ENCODE measurements around the gene TMEM191C. TPM values are rescaled to one million over a fixed set of nuclear protein-coding genes. Genes with fewer than 3 reads are reported as not detected.
"Not testable (repeated sequence)": the region's sequence is repeated elsewhere in the genome, so short reads cannot be mapped to it uniquely, and the experiment has no call there.

Gene TMEM191C
- total and polyA plus RNA-seq, 9 donors = 0.27 to 2.4 (median 1.1) TPM

DNA sequence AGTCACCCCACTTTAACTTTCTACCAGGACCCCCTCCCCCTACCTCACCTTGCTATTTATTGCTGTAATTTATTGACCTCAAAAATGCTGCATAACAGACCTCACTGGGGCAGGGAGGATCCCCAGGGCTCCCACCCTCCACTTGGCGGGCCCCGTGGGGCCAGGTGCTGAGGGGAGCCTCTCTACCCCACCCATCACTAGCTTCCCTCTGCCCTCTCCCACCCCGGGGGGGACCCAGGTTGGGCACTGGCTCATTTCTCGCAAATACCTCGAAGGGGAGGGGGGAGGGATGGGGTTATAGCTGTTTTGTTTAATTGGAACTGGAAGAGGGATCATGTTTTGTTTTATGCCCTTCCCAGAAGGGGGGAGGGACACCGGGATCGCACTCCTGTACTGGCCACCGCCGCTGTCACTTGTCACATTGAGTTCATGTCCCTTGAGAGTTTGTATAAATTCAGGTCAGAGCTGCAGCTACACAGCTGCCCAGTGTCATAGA, 16.3 kb upstream of the TMEM191C start:
- TF ChIP-seq, protein P1, sequence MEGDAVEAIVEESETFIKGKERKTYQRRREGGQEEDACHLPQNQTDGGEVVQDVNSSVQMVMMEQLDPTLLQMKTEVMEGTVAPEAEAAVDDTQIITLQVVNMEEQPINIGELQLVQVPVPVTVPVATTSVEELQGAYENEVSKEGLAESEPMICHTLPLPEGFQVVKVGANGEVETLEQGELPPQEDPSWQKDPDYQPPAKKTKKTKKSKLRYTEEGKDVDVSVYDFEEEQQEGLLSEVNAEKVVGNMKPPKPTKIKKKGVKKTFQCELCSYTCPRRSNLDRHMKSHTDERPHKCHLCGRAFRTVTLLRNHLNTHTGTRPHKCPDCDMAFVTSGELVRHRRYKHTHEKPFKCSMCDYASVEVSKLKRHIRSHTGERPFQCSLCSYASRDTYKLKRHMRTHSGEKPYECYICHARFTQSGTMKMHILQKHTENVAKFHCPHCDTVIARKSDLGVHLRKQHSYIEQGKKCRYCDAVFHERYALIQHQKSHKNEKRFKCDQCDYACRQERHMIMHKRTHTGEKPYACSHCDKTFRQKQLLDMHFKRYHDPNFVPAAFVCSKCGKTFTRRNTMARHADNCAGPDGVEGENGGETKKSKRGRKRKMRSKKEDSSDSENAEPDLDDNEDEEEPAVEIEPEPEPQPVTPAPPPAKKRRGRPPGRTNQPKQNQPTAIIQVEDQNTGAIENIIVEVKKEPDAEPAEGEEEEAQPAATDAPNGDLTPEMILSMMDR (IDR thresholded peaks at IDR 0.05) = no peak
- TF ChIP-seq POLR2A (IDR thresholded peaks at IDR 0.05) (no peak), EP300 (IDR thresholded peaks at IDR 0.05) (no peak)
- H3K4me3 ChIP-seq = no peak overlapping the region
- no peaks in the 10 kb centered on the region for H3K27me3 ChIP-seq
- no peaks in the 10 kb centered on the region for H3K9me3 ChIP-seq
- peak in 1 of 5 donors; percentile 15 for DNase-seq
- no peak overlapping the region for H3K27ac ChIP-seq
- H3K4me1 ChIP-seq (ENCODE audit: insufficient read depth) = no peaks in the 10 kb centered on the region
- WGBS, 3 donors = 78 to 80% (median 80%) methylated on average over 8 to 9 of the region's 9 CpGs
- intact Hi-C loops (cut with DNase I) = no loop called here
- no peaks in the 10 kb centered on the region for H3K36me3 ChIP-seq

DNA sequence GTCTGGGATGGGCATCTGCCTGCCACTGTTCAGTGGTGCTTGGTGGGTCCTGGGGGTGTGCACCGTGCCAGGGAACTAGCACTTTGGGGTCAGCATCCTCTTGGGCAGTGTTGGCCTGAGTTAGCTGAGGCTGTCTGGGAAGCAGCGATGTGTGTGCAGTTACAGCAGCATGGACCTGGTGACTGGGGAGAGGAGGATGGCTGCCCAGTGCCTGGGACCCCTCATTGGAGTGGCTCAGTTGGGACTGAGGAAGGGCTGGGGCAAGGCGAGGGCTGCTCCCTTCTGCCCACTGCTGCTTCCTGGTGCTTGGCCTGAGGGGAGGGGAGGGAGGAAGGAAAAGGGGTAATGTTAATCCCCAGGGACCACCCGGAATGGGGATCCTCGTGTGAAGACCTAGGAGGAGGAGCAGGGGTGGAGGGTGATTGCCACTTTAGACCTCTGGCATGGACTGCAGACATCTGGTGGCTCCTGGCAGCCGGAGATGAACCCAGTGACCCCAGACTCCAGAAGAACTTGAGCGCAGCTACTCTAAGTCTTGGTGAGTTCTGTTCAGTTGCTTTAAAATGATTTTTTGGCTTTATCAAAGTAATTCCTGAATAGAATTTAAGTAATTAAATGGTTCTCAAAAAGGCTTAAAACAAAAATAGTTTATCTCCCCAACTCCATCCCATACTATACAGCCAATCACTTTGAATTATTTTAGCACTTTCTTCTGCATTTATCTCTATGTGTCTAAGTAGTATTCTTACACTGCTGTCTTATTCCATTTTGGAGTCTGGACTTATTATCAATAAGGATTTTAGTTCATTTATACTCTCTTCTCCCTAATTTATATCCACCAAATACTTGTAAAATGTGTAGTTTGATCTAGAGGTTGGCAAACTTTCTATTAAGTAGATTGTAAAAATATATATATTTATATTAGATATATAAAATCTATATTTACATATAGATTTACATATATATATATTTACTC, 15.4 kb upstream of the TMEM191C start:
- Histone ChIP-seq H3K27ac (no peak overlapping the region), H3K27me3 (no peaks in the 10 kb centered on the region), H3K4me3 (no peak overlapping the region), H3K4me1 (ENCODE audit: insufficient read depth) (no peaks in the 10 kb centered on the region), H3K36me3 (no peaks in the 10 kb centered on the region), H3K9me3 (no peaks in the 10 kb centered on the region)
- intact Hi-C loops (cut with DNase I) = no loop called here
- WGBS, 3 donors = 82 to 85% (median 82%) methylated on average over 7 of the region's 7 CpGs
- peak in 2 of 5 donors; percentile 7 to 11 for DNase-seq
- TF ChIP-seq POLR2A (IDR thresholded peaks at IDR 0.05) (no peak), EP300 (IDR thresholded peaks at IDR 0.05) (no peak)
- TF ChIP-seq, protein P1 (IDR thresholded peaks at IDR 0.05) = no peak

DNA sequence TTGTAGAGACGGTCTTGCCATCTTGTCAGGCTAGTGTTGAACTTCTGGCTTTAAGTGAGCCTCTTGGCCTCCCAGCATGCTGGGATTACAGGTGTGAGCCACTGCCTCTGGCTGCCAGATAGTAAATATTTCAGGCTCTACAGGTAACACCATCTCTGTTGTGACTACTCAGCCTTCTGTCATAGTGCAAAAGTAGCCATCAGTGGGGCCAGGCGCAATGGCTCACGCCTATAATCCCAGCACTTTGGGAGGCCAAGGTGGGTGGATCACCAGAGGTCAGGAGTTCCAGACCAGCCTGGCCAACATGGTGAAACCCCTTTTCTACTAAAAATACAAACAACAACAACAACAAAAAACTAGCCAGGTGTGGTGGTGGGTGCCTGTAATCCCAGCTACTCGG, 14.5 kb upstream of the TMEM191C start:
- H3K4me1 ChIP-seq (ENCODE audit: insufficient read depth); H3K27ac ChIP-seq; H3K9me3 ChIP-seq; H3K27me3 ChIP-seq; intact Hi-C loops (cut with DNase I); H3K4me3 ChIP-seq; H3K36me3 ChIP-seq: not testable (repeated sequence)
- peak in 2 of 5 donors; percentile 3 to 6 for DNase-seq
- 93 to 95% (median 93%) methylated on average over 4 of the region's 4 CpGs for WGBS, 3 donors

DNA sequence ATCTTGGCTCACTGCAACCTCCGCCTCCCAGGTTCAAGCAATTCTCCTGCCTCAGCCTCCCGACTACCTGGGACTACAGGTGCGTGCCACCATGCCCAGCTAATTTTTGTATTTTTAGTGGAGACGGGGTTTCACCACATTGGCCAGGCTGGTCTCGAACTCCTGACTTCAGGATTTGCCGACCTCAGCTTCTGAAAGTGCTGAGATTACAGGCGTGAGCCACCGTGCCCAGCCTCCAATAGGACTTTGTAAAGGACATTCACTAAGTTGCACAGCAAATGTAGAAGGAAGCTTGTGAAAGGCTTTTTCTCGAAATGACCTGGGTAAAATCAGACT, 12.2 kb upstream of the TMEM191C start:
- intact Hi-C loops (cut with DNase I); DNase-seq: not testable (repeated sequence)
- 89 to 95% (median 94%) methylated on average over 9 of the region's 9 CpGs for WGBS, 3 donors

DNA sequence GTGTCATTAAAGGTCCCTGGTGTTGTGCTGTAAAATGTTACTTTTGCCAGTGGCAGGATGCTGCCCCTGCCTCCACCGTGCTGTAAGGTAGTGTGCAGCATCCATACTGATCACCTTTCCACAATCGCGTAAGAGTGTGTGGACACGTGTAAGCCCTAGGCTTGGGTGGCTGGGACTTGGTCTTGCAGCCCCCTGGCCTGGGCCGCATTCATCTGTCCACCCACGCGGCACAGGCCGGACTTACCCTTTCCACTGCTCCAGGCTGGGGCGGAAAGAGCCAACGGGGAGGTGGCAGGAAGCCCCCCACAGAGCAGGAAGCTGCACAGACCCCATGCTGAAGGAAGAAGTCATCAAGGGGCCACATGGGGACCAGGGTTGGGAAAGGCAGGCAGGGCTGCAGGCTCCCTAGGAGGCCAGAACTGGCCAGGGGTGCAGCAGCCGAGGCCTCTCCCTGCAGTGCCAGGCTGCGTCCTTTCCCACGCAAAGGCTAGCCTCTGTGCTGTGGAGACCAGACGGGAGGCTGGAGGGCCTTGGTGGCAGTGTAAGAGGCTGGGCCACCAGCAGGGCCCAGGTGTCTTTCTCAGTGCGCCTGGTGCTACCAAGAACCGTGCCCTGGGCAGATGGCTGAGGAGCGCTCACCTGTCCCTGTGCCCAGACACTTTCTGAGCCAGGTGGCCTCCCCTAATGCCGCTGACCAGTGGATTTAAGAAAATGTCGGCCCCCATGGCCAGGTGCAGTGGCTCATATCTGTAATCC, 11.7 kb upstream of the TMEM191C start:
- H3K27me3 ChIP-seq = no peaks in the 10 kb centered on the region
- WGBS, 3 donors = 83 to 89% (median 87%) methylated on average over 17 to 19 of the region's 19 CpGs
- H3K36me3 ChIP-seq = no peaks in the 10 kb centered on the region
- no peak overlapping the region for H3K27ac ChIP-seq
- TF ChIP-seq, protein P1 (IDR thresholded peaks at IDR 0.05) = no peak
- TF ChIP-seq EP300 (IDR thresholded peaks at IDR 0.05) = no peak
- no peak for TF ChIP-seq POLR2A (IDR thresholded peaks at IDR 0.05)
- no peaks in the 10 kb centered on the region for H3K4me1 ChIP-seq (ENCODE audit: insufficient read depth)
- intact Hi-C loops (cut with DNase I) = no loop called here
- H3K4me3 ChIP-seq = no peak overlapping the region
- peak in 1 of 5 donors; percentile 9 for DNase-seq
- no peaks in the 10 kb centered on the region for H3K9me3 ChIP-seq

More for the DNA sequence above, 12.2 kb upstream of the TMEM191C start:
- H3K4me1 ChIP-seq (ENCODE audit: insufficient read depth); H3K36me3 ChIP-seq; H3K27ac ChIP-seq; H3K4me3 ChIP-seq; H3K9me3 ChIP-seq; H3K27me3 ChIP-seq: not testable (repeated sequence)
